EL (cell line): Measurements from ENCODE around the gene PHACTR1.

ENCODE experiments used
- DNase-seq: peaks from one replicate; pipeline ENCODE4 v3.0.0-alpha.2; 2016

PHACTR1 gene

DNA sequence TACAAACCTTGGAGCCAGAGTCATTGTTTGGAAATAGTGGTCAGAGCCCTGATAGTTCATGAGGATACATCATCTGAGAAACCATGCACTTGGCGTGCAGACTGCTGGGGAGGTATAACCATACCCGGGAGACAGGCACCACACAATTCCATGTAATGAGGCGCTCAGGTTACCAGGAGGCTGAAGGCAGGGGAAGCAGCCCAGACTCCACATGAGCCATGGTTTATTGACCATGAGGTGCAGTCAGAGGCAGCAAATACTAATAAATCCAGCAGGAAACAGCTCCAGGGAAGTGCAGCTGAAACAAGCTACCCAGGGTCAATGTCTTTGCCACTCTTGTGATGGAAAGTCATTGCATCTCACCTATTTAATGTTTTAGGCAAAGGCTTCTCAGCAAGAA is 455.7 kb downstream of the PHACTR1 start:
- no peak for DNase-seq

DNA sequence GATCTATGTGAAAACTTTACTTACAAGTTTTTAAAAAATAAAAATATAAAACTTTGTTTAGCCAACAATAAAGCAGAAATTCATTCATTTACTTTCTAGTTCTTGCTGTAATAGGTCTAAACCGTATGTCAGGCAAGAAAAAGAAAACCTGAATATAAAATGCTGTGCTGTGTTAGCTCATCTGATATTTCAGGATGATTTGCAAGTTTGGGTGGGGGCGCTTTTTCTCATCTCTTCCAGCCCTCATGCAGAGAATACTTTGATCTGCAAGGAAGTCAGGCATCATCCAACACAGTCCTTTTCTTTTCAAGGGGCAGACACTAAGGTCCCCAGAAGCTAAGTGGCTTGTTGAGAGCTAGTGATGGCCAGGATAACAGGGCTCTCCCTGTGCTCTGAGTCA is 458.5 kb downstream of the PHACTR1 start:
- no peak for DNase-seq

DNA sequence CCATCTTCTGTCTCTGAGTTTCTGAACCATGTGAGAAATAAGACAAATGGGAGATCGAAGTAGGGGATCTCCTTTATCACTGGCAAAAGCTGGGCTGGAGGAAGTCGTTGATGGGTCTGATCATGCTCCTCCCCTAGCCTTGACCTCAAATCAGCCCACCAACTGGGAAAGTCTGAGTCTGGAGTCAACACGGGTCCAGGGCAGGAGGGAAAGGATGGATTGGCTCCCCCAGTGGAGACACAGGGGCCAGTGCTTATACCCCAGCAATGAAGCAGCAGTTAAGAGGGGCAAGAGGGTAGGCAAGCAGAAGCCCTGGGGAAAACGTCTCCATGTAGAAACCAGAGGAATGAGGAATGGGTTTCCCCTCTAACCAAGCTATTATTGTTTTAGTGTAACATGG is 459.2 kb downstream of the PHACTR1 start:
- no peak for DNase-seq

DNA sequence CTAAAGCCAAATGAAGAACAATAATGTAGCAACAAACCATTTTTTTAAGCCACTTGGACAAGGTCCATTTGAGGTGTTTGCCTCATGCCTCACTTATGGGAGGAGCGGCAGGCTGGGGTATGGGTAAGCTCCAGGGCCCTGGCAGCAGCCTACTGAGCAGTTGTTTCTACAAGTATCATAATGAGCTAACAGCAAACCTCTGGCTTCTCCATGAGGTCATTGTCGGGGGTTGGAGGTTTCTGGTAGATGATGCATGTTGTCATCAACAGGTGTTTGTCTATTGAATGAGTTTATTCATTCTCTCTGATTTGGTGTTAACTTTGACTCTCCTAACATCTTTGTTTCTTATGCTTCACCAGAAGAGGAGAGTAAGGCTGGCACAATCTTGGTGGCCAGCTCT is 461.1 kb downstream of the PHACTR1 start:
- no peak for DNase-seq

DNA sequence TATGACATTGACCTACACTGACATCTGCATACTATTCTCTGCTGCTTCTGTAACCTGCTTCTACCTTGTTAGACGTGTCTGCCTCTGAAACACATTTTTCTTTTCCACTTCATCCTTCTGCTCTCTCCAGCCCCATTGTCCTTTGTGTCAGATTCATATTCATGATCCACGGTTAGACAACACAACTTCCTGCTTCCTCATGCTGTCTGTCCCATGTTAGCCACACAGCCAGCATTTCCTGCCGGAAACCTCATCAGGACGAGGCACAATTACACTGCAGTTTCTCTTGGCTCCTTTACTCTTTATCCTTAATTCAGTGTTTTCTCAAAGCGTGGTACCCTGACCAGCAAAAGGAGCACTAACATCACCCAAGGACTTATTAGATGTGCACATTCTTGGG is 461.5 kb downstream of the PHACTR1 start:
- no peak for DNase-seq

DNA sequence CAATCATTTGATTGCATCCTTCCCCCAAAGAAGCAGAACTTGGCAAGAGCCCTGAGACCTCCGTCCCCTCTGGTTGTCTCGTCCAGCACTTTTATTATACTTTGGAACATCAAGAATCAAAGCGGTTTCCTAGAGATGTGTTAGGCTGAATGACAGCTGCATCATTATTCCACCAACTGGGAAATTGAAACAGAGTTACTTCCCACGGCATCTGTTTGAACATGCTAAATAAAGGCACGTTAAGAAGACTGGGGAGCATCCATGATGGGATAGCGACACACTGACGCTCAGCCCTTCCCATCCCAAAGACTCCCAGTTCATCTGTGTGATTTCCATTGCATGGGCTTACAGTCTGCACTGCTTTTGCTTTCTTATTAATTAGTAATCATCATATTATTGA is 464.0 kb downstream of the PHACTR1 start:
- DNase-seq, result no peak

DNA sequence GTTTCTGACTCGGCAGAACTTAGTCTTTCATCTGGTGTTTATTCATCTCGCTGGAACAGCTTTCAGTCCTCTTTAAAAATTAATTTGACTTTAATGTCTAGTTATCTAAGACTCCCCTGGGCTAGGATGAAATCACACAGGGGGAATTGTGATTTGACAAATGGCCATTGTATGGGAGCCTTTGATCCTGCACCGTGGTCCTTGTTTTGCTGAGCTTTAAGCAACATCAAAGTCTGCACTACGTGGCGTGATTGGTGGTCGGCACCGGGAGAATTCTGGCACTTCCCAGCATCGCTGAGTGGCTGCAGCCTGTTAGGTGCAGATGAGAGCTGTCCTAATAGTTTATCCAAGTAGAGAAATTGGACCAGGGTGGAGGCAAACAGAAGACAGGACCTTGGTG is 464.8 kb downstream of the PHACTR1 start:
- no peak for DNase-seq

DNA sequence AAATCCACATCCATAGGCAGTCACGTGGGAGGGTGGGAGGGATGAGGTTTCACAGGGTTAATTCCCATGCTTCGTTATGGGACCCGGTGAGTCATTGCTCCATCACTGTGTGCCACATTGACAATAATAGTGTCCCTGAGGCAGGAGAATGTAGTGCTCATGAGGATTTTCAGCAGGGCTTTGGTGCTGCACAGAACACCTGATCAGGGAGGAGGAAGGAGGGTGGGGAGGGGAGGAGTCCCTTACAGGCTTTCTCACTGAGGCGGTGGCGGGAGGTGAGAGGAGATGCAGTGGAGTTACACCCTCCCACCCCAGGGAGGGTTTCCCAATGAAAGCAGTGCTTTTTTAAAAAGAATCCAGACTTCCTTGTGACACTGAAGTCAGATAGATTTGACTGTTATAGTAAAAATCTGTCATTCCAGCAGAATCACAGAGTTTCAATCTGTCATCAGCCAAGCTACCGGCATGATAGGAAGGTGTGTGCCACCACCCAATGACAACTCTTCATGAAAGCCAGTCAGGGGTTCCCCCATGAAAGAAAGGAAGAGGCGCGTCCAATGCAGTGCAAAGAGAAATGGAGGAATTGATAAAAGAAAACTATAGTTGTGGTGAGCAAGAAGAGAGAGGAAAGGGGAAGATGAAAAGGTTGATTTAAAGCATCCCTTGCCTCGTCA is 467.0 kb downstream of the PHACTR1 start:
- peak; percentile 24 for DNase-seq

DNA sequence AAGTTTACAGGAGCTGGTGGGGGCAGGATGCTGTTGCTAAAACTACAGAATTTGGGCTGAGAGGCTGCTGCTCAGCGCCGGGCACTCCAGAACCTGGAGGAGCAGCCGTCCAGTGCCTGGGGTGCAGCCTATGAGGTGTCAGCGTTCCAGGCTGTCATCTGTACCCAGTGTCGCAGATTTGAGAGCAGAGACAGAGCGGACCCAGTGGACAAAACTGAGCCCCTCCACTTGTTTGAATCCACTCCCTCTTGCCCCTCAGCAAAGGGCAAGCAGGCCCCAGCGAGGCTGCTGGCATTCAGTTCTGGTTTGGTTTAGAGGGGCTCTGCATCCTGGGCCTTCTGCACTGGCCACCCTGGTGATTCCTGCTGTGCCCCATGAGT is 467.5 kb downstream of the PHACTR1 start:
- no peak for DNase-seq

DNA sequence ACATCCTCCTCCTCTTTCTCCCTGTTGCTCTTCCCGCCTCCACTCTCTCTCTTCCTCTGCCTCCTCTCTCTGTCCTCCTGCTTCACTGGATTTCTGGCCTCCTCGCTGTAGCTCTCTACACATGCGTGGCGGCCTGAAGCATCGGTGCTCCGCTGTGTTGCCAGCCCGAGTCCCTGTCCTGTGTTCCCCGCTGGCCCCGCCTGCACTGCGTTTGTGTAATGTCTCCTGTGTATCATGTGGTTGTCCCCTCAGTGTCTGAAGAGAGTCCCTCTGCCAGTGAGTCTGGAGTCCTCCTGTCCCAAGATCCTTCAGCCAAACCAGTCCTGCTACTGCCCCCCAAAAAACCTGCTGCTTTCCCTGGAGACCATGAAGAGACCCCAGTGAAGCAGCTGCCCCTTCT is 468.0 kb downstream of the PHACTR1 start:
- DNase-seq, result no peak

DNA sequence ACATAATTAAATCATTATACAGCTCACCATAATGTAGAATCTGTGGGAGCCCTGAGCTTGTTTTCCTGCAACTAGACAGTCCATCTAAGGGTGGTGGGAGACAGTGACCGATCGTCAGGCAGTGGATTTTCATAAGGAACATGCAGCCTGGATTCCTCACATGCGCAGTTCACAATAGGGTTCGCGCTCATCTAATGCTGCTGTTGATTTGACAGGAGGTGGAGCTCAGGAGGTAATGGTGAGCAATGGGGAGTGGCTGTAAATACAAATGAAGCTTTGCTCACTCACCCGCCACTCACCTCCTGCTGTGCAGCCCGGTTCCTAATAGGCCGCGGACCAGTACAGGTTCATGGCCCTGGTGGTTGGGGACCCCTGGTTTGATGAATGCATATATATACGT is 470.3 kb downstream of the PHACTR1 start:
- no peak for DNase-seq

DNA sequence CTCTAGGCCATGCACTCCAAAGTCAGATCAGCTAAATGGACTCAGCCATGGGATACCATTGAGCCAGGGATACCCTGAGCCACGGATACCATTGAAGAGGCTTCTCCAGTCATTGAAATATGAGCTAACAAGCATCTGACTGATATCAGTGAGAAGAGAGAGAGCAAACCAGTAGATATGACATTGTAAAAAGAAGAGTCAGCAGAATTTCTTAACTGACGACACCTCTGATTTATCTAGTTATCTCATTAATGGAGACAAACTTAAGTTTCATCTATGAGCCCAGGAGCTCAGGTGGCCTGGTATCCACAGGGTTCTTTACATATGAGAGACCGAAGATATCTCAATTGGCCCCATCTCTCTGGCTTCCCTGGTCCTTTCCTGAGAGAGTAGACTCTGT is 471.1 kb downstream of the PHACTR1 start:
- DNase-seq, result no peak

DNA sequence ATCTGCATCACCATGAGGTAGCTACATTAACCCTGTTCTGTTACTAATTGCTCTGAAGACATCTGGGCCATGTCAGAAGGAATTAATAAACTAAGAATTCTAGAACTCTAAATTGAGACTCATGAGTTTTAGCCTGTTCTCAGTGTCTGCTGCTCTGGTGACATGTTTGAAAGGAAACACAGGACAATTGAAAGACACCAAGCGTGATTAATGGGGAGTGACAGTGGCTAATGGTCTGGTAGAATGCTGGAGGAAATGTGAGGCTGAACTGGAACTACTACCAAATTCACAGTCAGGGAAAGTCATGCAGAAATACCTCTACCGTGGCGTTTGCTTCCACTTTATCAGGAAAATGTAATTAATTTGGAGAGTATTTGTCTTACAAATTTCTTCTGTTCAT is 471.7 kb downstream of the PHACTR1 start:
- DNase-seq, result no peak

DNA sequence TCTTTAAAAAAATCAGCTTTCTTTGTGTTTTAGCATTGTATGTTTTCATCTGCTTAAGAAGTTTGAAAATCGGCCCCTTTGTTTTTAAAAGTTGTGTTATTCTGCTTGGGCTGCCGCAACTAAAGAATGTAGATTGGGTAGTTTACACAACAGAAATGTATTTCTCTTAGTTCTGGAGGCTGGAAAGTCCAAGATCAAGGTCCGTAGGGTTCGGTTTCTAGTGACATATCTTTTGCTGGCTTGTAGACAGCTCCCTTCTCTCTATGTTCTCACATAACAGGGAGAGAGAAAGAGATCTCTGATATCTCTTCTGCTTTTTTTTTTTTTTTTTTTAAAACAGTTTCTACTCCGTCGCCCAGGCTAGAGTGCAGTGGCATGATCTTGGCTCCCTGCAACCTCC is 473.1 kb downstream of the PHACTR1 start:
- no peak for DNase-seq

DNA sequence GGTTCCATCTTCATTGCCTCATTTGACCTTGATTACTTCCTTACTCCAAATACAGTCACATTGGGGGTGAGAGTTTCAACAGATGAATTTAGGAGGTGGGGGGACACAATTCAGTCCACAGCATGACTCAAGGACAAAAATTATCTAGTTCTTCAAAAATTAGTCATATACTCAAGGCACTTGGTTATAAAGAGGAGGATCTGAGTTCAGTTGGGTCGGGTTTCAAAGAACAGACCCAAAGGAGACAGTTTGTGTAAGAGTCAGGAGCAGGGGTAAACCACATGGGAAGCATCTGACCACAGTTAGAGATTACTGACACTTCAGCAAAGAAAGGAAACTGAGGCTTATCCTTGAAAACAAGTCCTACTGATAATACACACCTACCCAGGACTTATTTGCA is 473.8 kb downstream of the PHACTR1 start:
- DNase-seq, result peak; percentile 16

DNA sequence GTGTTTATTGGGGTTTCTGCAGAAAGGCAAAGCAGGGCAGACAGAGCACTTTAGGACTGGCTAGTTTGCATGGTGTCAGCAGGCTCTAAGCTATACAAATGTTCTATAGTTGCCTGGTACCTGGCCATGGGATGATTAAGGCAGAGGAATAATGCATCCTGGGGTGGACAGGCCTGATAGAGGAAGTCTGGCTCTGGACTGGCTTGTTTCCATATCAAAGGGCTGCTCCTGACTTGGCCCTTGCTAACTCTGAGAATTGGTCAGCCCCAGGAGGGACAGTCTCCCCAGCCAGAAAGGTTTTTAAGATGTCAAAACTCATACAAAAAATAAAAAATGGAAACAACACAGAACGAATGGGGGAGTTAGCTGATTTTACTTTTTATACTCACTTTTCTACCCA is 474.9 kb downstream of the PHACTR1 start:
- DNase-seq, result no peak

DNA sequence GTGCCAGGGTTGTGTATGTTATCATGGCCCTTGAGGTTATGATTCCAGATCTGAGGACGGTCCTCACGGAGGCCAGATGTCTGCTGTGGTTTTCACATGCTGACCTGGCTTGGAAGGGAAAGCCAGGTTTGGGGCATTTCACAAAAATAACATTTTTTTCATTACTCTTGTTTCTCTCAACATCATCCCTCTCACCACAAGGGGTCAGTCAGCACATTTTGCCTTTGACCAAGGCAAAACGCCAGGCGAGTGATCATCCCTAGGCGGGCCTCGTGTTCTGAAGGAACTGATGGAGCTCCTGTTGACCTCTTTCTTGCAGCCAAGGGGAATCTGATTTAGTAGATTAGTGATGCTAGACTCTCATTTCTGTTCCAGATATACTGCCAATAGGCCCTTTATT is 478.3 kb downstream of the PHACTR1 start:
- peak; percentile 63 for DNase-seq

DNA sequence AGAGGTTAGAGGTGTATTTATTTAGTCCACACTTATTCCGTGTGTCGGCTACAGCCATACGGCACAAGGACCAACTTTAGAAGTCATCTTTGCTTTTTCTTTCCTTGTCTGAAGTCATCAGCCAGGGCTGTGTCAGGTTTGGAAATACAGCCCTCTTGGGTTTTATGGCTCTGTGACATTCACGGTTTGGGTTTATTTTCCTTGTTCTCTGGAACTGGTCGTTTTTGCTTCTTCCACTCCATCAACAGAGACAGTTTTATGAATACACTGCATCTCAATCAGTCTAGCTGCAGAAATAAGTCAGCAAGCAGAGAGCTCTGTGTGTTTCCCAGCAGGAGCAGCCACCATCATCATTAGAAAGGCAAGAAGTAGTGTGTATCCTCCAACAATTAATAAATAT is 479.2 kb downstream of the PHACTR1 start:
- DNase-seq, result no peak

DNA sequence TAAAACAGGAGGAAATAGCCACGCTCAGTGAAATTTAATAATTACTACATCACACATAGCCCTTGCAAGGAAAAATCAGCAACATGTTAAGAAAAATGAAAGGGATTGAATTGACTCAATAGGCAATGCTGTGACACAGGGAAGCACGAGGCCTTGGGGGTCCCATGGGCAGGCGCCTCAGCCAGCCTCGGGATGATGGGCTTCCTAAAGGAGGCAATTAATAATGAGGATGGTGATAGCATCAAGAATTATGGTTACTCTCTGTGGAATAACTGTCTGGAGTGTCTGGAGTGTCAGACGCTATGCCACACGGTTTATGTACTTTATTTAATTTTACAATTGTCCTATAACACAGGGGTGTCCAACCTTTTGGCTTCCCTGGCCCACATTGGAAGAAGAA is 481.6 kb downstream of the PHACTR1 start:
- no peak for DNase-seq

DNA sequence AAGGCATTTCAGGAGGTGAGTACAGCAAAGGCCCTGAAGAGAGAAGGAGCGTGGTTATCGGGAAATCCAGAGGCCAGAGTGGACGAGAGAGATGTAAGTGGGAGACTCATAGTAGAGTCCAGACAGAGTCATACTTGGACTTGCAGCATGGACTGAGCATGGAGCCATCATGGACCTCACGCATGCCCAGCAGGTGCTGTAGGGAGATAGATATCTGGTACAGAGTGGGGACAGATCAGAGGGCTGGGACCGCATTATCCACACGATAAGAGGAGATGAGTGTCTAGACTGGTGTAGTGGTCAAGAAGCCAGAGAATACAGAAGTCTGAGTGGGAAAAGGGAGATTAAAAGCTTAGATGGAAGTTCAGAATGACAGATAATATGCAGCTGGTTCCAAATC is 484.8 kb downstream of the PHACTR1 start:
- no peak for DNase-seq

DNA sequence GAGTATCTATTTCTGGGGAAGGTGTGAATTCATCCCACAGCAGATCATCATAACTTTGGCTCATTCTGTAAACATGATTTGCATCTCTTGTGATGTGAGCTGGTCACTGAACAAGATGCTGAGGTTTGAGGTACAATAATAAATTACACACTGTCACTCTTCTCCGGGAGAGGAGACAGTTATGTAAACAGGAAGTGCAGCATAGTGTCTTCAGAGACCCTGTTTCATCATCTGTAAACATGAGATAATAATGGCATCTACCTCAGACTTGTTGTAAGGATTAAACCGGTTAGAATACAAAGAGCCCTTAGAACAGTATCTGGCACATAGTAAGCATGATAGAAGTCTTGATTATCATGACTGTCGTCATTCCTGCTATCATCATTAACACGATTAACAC is 486.6 kb downstream of the PHACTR1 start:
- no peak for DNase-seq

DNA sequence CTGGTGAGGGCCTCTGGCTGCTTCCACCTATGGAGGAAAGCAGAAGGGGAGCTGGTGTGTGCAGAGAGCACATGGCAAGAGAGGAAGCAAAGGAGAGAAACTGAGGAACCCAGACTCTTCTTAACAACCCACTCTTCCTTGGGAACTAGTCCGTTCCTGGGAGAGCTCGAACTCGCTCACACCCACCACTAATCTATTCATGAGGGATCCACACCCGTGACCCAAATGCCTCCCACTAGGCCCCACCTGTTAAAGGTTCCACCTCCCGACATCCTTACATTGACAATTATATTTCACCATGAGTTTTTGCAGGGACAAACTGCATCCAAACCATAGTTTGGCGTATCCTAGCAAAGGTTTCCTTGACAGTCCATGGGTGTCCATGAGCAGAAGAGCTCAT is 488.5 kb downstream of the PHACTR1 start:
- DNase-seq, result no peak

DNA sequence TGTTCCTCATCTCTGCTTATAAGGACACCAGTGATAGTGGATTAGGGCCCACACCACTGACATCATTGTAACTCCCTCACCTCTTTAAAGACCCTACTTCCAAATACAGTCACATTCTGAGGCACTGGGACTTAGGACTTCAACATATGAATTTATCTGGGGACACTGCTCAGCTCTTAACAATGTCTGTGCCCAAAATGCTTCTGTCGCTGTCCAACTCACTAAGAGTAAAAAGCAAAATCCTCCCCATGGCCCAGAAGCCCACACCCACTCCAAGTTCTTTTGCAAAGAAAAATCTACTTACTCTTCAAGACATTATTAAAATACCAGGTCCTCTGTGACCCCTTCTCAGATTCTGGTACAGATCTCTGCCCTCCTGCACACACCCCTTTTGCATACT is 495.5 kb downstream of the PHACTR1 start:
- no peak for DNase-seq

DNA sequence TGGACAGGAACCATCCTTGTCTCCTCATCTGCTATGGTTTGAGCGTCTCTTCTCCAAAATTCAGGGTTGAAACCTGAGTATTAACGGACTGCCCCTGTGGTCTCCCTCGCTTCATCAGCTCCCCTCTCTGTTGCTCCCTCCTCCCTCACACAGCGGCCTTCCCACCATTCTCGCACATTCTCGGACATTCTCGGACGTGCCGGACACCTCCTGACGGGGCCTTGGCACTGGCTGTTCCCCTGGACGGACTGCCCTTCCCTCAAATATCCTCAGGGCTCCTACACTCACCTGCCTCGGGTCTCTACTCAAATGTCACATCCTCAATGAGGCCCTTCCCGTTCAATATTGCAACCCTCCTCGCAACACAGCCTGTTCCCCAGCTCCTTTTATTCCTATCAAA is 496.0 kb downstream of the PHACTR1 start:
- DNase-seq, result no peak

DNA sequence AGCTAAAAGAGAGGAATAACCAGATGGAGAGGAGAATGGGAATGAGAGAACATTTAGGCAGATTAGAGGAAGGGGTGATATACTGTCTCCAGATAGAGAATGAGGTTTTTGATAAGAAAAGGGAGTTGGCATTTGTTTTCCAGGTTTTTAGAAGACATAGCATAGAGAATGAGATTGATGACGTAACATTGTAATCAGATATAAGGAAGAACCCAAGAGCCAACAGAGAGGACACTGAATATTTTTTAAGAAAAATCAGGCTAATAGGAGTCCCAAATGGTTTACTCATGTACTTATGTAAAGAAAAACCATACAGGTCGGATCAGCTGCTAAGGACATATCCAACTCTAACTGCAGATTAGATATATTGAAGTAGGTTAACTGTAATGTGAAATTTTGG is 498.8 kb downstream of the PHACTR1 start:
- DNase-seq, result no peak
